Measurements from ENCODE around the gene TCF23. TPM values are rescaled to one million over a fixed set of nuclear protein-coding genes. Genes with fewer than 3 reads are reported as not detected.
"Not testable (repeated sequence)": the region's sequence is repeated elsewhere in the genome, so short reads cannot be mapped to it uniquely, and the experiment has no call there.

Gene TCF23
- total and polyA plus RNA-seq, 8 donors = 0.03 to 0.19 (median 0.04) TPM; not detected in 4

DNA sequence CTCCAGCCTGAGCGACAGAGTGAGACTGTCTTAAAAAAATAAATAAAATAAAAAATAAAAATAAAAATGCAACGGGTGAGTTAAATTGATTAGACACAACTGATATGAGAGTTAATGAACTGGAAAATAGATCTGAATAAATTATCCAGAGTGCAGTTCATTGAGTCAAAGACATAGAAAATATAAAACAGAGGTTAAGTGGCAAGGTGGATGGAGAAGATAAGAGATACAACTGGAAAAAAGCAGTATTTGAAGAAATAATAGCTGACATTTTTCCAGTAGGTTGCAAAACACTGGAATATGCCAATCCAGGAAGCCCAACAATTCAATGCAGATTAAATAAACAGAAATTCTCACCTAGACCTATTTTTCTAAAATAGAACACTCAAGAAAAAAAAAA is 40.6 kb upstream of the TCF23 start:
- TF ChIP-seq, protein P1, sequence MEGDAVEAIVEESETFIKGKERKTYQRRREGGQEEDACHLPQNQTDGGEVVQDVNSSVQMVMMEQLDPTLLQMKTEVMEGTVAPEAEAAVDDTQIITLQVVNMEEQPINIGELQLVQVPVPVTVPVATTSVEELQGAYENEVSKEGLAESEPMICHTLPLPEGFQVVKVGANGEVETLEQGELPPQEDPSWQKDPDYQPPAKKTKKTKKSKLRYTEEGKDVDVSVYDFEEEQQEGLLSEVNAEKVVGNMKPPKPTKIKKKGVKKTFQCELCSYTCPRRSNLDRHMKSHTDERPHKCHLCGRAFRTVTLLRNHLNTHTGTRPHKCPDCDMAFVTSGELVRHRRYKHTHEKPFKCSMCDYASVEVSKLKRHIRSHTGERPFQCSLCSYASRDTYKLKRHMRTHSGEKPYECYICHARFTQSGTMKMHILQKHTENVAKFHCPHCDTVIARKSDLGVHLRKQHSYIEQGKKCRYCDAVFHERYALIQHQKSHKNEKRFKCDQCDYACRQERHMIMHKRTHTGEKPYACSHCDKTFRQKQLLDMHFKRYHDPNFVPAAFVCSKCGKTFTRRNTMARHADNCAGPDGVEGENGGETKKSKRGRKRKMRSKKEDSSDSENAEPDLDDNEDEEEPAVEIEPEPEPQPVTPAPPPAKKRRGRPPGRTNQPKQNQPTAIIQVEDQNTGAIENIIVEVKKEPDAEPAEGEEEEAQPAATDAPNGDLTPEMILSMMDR (IDR thresholded peaks at IDR 0.05) = no peak
- no peak overlapping the region for H3K27ac ChIP-seq
- no peaks in the 10 kb centered on the region for H3K36me3 ChIP-seq
- intact Hi-C loops (cut with DNase I) = no loop called here
- ATAC-seq (no peak), FAIRE-seq (no peak), DNase-seq (no peak)
- H3K4me3 ChIP-seq = no peak overlapping the region
- no peaks in the 10 kb centered on the region for H3K4me1 ChIP-seq
- 56 to 69% methylated on average over 2 of the region's 2 CpGs for WGBS, 2 donors
- no peaks in the 10 kb centered on the region for H3K9me3 ChIP-seq
- H3K27me3 ChIP-seq = no peaks in the 10 kb centered on the region

DNA sequence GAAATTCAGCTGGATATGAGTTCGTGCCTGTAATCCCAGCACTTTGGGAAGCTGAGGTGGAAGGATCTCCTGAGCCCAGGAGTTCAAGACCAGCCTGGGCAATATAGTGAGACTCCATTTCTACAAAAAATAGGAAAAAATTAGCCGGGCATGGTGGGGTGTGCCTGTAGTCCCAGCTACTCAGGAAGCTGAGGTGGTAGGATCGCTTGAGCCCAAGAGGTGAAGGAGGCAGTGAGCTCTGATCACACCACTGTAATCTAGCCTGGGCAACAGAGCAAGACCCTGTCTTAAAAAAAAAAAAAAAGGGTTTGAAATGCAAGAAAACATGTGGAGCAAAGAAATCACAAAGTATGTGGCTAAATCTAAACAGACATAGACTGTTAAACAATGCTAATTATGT is 39.7 kb upstream of the TCF23 start:
- Histone ChIP-seq H3K27ac (no peak overlapping the region), H3K9me3 (no peaks in the 10 kb centered on the region), H3K4me1 (no peaks in the 10 kb centered on the region), H3K36me3 (no peaks in the 10 kb centered on the region), H3K27me3 (no peaks in the 10 kb centered on the region), H3K4me3 (no peak overlapping the region)
- TF ChIP-seq, protein P1 (IDR thresholded peaks at IDR 0.05) = no peak
- FAIRE-seq (no peak), DNase-seq (no peak), ATAC-seq (no peak)
- intact Hi-C loops (cut with DNase I) = no loop called here
- 84 to 92% methylated on average over 3 of the region's 3 CpGs for WGBS, 2 donors

DNA sequence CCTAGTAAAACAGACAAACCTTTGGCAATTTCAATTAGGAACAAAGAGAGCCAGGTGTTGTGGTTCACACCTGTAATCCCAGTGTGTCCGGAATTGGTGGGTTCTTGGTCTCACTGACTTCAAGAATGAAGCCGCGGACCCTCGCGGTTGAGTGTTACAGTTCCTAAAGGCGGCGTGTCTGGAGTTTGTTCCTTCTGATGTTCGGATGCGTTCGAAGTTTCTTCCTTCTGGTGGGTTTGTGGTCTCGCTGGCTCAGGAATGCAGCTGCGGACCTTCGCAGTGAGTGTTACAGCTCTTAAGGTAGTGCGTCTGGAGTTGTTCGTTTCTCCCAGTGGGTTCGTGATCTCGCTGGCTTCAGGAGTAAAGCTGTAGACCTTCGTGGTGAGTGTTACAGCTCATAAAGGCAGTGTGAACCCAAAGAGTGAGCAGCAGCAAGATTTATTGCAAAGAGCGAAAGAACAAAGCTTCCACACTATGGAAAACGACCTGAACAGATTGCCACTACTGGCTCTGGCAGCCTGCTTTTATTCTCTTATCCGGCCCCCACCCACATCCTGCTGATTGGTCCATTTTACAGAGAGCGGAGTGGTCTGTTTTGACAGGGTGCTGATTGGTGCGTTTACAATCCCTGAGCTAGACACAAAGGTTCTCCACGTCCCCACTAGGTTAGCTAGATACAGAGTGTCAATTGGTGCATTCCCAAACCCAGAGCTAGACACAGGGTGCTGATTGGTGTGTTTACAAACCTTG is 38.0 kb upstream of the TCF23 start:
- H3K4me1 ChIP-seq; DNase-seq; H3K27me3 ChIP-seq; FAIRE-seq; H3K9me3 ChIP-seq; H3K4me3 ChIP-seq; H3K36me3 ChIP-seq; H3K27ac ChIP-seq; ATAC-seq; intact Hi-C loops (cut with DNase I): not testable (repeated sequence)
- 70 to 78% methylated on average over 24 of the region's 24 CpGs for WGBS, 2 donors

DNA sequence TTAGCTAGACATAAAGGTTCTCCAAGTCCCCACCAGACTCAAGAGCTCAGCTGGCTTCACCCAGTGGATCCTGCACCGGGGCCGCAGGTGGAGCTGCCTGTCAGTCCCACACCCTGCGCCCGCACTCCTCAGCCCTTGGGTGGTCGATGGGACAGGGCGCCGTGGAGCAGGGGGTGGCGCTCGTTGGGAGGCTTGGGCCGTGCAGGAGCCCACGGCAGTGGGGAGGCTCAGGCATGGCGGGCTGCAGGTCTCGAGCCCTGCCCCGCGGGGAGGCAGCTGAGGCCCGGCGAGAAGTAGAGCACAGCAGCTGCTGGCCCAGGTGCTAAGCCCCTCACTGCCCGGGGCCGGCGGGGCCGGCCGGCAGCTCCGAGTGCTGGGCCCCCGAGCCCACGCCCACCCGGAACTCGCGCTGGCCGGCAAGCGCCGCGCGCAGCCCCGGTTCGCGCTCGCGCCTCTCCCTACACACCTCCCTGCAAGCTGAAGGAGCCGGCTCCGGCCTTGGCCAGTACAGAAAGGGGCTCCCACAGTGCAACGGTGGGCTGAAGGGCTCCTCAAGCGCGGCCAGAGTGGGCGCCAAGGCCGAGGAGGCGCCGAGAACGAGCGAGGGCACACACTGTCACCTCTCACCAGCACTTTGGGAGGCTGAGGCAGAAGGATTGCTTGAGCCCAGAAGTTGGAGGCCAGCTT is 37.3 kb upstream of the TCF23 start:
- H3K27me3 ChIP-seq; H3K4me3 ChIP-seq; ATAC-seq; intact Hi-C loops (cut with DNase I); H3K9me3 ChIP-seq; FAIRE-seq; H3K36me3 ChIP-seq; H3K27ac ChIP-seq; H3K4me1 ChIP-seq: not testable (repeated sequence)
- peak in 1 of 6 donors; percentile 50 for DNase-seq
- 86 to 89% methylated on average over 41 to 49 of the region's 49 CpGs for WGBS, 2 donors

DNA sequence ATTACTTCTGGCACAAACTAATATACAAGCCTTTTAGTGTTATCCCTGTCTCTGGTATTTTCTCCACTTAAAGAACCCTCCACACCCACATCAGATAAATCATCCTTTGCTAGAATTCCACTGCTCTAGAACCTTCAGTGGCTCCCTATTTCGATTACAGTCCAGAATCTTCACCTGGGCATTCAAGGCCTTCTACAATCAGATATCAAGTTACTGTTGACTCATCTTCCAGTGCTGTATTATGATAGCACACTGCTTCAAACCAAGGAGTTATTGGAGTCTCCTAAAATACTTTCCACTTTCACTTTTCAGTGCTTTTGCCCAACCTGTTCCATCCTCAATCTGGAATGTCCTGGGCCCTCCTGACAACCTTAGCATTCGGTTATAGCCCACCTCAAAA is 33.3 kb upstream of the TCF23 start:
- intact Hi-C loops (cut with DNase I) = no loop called here
- FAIRE-seq (no peak), DNase-seq (no peak), ATAC-seq (no peak)
- H3K36me3 ChIP-seq = no peaks in the 10 kb centered on the region
- H3K27ac ChIP-seq = no peak overlapping the region
- WGBS, 2 donors = 50 to 58% methylated on average over 2 of the region's 2 CpGs
- no peaks in the 10 kb centered on the region for H3K9me3 ChIP-seq
- H3K4me3 ChIP-seq = no peak overlapping the region
- peaks cover 0 to 5% (median 3%) of the 10 kb centered on the region in 3 donors for H3K4me1 ChIP-seq
- H3K27me3 ChIP-seq = peaks cover 0 to 7% (median 0%) of the 10 kb centered on the region in 4 donors
- TF ChIP-seq, protein P1 (IDR thresholded peaks at IDR 0.05) = no peak

All from pancreas (tissue), 10 donors.